A549 (cell line): ENCODE measurements around the gene SHISA8. TPM values are rescaled to one million over a fixed set of nuclear protein-coding genes. Genes with fewer than 3 reads are reported as not detected.

Experiments used
- ATAC-seq, 2 experiments: fragments of 200-7000 bp in 1 of 2; fragments of >200 bp in 1 of 2; cut with Nextera tagmentation in 1 of 2; cut with Tn5 transposase in 1 of 2; 3 replicates each; pipeline versions ENCODE4 v1.8.0 to v1.9.1; 2018 to 2020; ENCODE audit warnings: mild to moderate bottlenecking in 1 of 2, moderate library complexity in 1 of 2
- CTCF ChIA-PET: fragments of 300-600 bp; sonication (Branson Sonifier 250); formaldehyde crosslinking; extraction: SDS; loops from one replicate; lab custom pipeline; 2021; ENCODE audit warnings: antibody characterized with exemption, inconsistent platforms; lab: Yijun Ruan, JAX
- POLR2A ChIA-PET: fragments of 350-600 bp; formaldehyde crosslinking; extraction: SDS; loops from one replicate; lab custom pipeline; 2021; ENCODE audit warnings: antibody characterized with exemption, inconsistent platforms; lab: Yijun Ruan, JAX
- DNase-seq, 2 experiments: peaks; one replicate each; pipeline versions ENCODE4 v3.0.0 to v3.0.0-alpha.2; 2011 to 2016; ENCODE audit warnings: low read depth in 1 of 2, low spot score in 1 of 2
- FAIRE-seq: peaks from 2 replicates; lab custom pipeline; 2011; peaks lifted over from hg19 to GRCh38; lab: Jason Lieb, UNC
- H3K27ac ChIP-seq, 2 experiments: fragments of >200 bp; sonication (Bioruptor Twin); formaldehyde crosslinking; 3 replicates each; pipeline ENCODE4 v1.5.1; 2016 to 2017
- H3K4me1 ChIP-seq: fragments of >200 bp; sonication (Bioruptor Twin); formaldehyde crosslinking; 3 replicates; pipeline ENCODE4 v1.6.1; 2016
- H3K4me2 ChIP-seq: fragments of >200 bp; sonication (Bioruptor Twin); formaldehyde crosslinking; 3 replicates; pipeline ENCODE4 v1.6.1; 2016
- H3K4me3 ChIP-seq: fragments of >200 bp; sonication (Bioruptor Twin); formaldehyde crosslinking; 3 replicates; pipeline ENCODE4 v1.5.1; 2016
- H3K9me3 ChIP-seq: fragments of >200 bp; sonication (Bioruptor Twin); formaldehyde crosslinking; 3 replicates; pipeline ENCODE4 v1.6.1; 2016
- ATOH8 ChIP-seq: fragments of 250-450 bp; sonication (Bioruptor Pico); IDR thresholded peaks from 2 replicates; pipeline ENCODE4 v1.5.0; 2020; ENCODE audit warnings: low read depth, mild to moderate bottlenecking, moderate library complexity
- CBX8 ChIP-seq: fragments of 200-600 bp; sonication (generic); IDR thresholded peaks from 2 replicates; pipeline ENCODE4 v1.6.1; 2016
- CHD4 ChIP-seq: fragments of 200-600 bp; sonication (generic); IDR thresholded peaks from 2 replicates; pipeline ENCODE4 v1.6.1; 2016; ENCODE audit warnings: antibody characterized with exemption, mild to moderate bottlenecking, borderline replicate concordance
- CTCF ChIP-seq: fragments of >200 bp; sonication (Bioruptor Twin); formaldehyde crosslinking; IDR thresholded peaks from 3 replicates; pipeline ENCODE4 v1.5.1; 2016
- GATA3 ChIP-seq: IDR thresholded peaks from 2 replicates; pipeline ENCODE4 v1.6.1; 2012; ENCODE audit warnings: borderline replicate concordance
- HDAC2 ChIP-seq: fragments of 200-600 bp; sonication (generic); IDR thresholded peaks from 2 replicates; pipeline ENCODE4 v1.6.1; 2016
- HEYL ChIP-seq: fragments of 250-450 bp; sonication (Bioruptor Pico); IDR thresholded peaks from 2 replicates; pipeline ENCODE4 v1.8.0; 2021; ENCODE audit warnings: mild to moderate bottlenecking, moderate library complexity
- HMGXB4 ChIP-seq: fragments of 250-450 bp; sonication (Bioruptor Pico); IDR thresholded peaks from 2 replicates; pipeline ENCODE4 v1.5.0; 2021; ENCODE audit warnings: mild to moderate bottlenecking, moderate library complexity, borderline replicate concordance
- HOXB13 ChIP-seq: fragments of 250-450 bp; sonication (Bioruptor Pico); IDR thresholded peaks from 2 replicates; pipeline ENCODE4 v1.5.0; 2020; ENCODE audit warnings: low read depth, mild to moderate bottlenecking, moderate library complexity
- JUNB ChIP-seq: fragments of >200 bp; sonication (Bioruptor Twin); formaldehyde crosslinking; IDR thresholded peaks from 2 replicates; pipeline ENCODE4 v1.6.1; 2016
- MAFK ChIP-seq: fragments of 450-650 bp; IDR thresholded peaks from 2 replicates; pipeline ENCODE4 v1.6.1; 2014; ENCODE audit not compliant: partially characterized antibody
- PBX3 ChIP-seq: IDR thresholded peaks from 2 replicates; pipeline ENCODE4 v1.6.1; 2012
- POLR2AphosphoS2 ChIP-seq: conservative IDR thresholded peaks from 2 replicates; pipeline ENCODE4 v1.6.1; 2012; ENCODE audit warnings: low read length, improper control_type of control experiment, inconsistent platforms
- RARB ChIP-seq: fragments of 250-450 bp; sonication (Bioruptor Pico); IDR thresholded peaks from 2 replicates; pipeline ENCODE4 v1.8.0; 2021; ENCODE audit warnings: mild to moderate bottlenecking, moderate library complexity
- REST ChIP-seq: fragments of 200-600 bp; sonication (generic); IDR thresholded peaks from 2 replicates; pipeline ENCODE4 v1.6.1; 2016; ENCODE audit warnings: antibody characterized with exemption, mild to moderate bottlenecking, moderate library complexity
- SREBF2 ChIP-seq: fragments of 450-650 bp; IDR thresholded peaks from 2 replicates; pipeline ENCODE4 v1.6.1; 2014; ENCODE audit warnings: mild to moderate bottlenecking, moderate library complexity
- TFCP2L1 ChIP-seq: fragments of 250-450 bp; sonication (Bioruptor Pico); IDR thresholded peaks from 2 replicates; pipeline ENCODE4 v1.5.0; 2021; ENCODE audit warnings: mild to moderate bottlenecking
- TP53 ChIP-seq: fragments of 250-450 bp; sonication (Bioruptor Pico); IDR thresholded peaks from 2 replicates; pipeline ENCODE4 v1.5.0; 2021; ENCODE audit warnings: mild to moderate bottlenecking, moderate library complexity
- USF2 ChIP-seq: fragments of 450-650 bp; IDR thresholded peaks from 2 replicates; pipeline ENCODE4 v1.6.1; 2014; ENCODE audit warnings: antibody characterized with exemption
- ZFP36 ChIP-seq: fragments of 450-650 bp; IDR thresholded peaks from 2 replicates; pipeline ENCODE4 v1.6.1; 2014; ENCODE audit warnings: borderline replicate concordance; ENCODE audit not compliant: partially characterized antibody
- WGBS: methylation state at CpG from one replicate; pipeline ENCODE4 v1.1.6; 2017; ENCODE audit errors: missing lambda C conversion rate; 5-methylcytosine and 5-hydroxymethylcytosine counted together
- polyA minus RNA-seq: library from RNA; depleted of rRNA, polyadenylated mRNA; stranded (reverse); fragments of >200 nt; gene quantifications from 2 replicates; pipeline ENCODE4 v1.2.3, GENCODE V29; 2011; rRNA and poly(A)+ RNA removed
- polyA plus RNA-seq, 4 experiments: library from polyadenylated mRNA; depleted of rRNA in 3 of 4; stranded (reverse); fragments of >200 nt; fragmentation: RNase III in 1 of 4; extraction: RNeasy Plus Mini Kit Qiagen cat#74134 plus additional on column Dnase treatment in 1 of 4; gene quantifications; 2 replicates in 3 of 4; 3 replicates in 1 of 4; pipeline ENCODE4 v1.2.3, GENCODE V29; 2011 to 2017

The SHISA8 gene
- polyA plus RNA-seq (2011; rRNA removed) (not detected in 2 replicates), polyA plus RNA-seq (2017; fragmentation: RNase III; extraction: RNeasy Plus Mini Kit Qiagen cat#74134 plus additional on column Dnase treatment) (0.14 to 0.15 TPM (median 0.15 TPM) in 3 replicates), polyA minus RNA-seq (not detected in 2 replicates)
- polyA plus RNA-seq (2012; cell fraction: cytosol; rRNA removed): 0.25 and 0.76 TPM in 2 replicates
- 1.3 and 2.3 TPM in 2 replicates for polyA plus RNA-seq (2012; cell fraction: nucleus; rRNA removed)

- FAIRE-seq: no peak
Measured at GRCh38 chr22:41915035-41915785, at the start of gene SHISA8. Gene SHISA8 (minus strand): TSS chr22:41915074. CDS start chr22:41914667, 407 bp downstream.

GRCh38 chr22:41964112-41964491, 49.2 kb upstream of the SHISA8 start:
- TF ChIP-seq RARB (CRISPR knock-in tag): no peak
- no peak for TF ChIP-seq MAFK
- TF ChIP-seq HDAC2: no peak
- Histone ChIP-seq H3K27ac (no peak overlapping the region), H3K4me2 (no peak overlapping the region), H3K4me3 (no peak overlapping the region), H3K9me3 (no peaks in the 10 kb centered on the region), H3K4me1 (no peaks in the 10 kb centered on the region)
- ATAC-seq (no peak), FAIRE-seq (no peak), DNase-seq (no peak)
- CTCF ChIA-PET: interaction anchor here (1.8 kb wide), 1 partner anchor 267 kb away, joined by 5 read pairs; no protein-coding TSS in a partner anchor
- POLR2A ChIA-PET: no interaction called here
- 60% methylated on average over 5 of the region's 5 CpGs for WGBS

More at GRCh38 chr22:41915035-41915785, at the start of gene SHISA8:
- ATAC-seq (peak; percentile 46 to 56; a peak in 4 of 6 replicates), DNase-seq (no peak)
- Histone ChIP-seq H3K4me1 (peaks cover 4% of the 10 kb centered on the region; the same call in 2 of the 3 replicates), H3K4me3 (peak within 1 kb of the TSS; percentile 63), H3K9me3 (no peaks in the 10 kb centered on the region), H3K27ac (peak within 1 kb of the TSS; percentile 46 to 80; a peak in 4 of 6 replicates), H3K4me2 (peak within 1 kb of the TSS; percentile 90)
- TF ChIP-seq GATA3: no peak
- TF ChIP-seq TP53: no peak
- no peak for TF ChIP-seq HMGXB4
- TF ChIP-seq PBX3: no peak
- no peak for TF ChIP-seq HOXB13
- no peak for TF ChIP-seq TFCP2L1 (CRISPR knock-in tag)
- ChIA-PET POLR2A (no interaction called here), CTCF (interaction anchor here (0.6 to 2.7 kb wide), 2 partner anchors 11 to 785 kb away, joined by 3 to 15 read pairs; partner anchors contain the start of gene TNFRSF13C)
- WGBS: 70% methylated on average over 25 of the region's 63 CpGs

GRCh38 chr22:41963453-41964111, 48.7 kb upstream of the SHISA8 start:
- peak; percentile 42 to 54; a peak in 1 of 6 replicates for ATAC-seq
- Histone ChIP-seq H3K4me2 (no peak overlapping the region), H3K27ac (no peak overlapping the region), H3K9me3 (no peaks in the 10 kb centered on the region), H3K4me3 (no peak overlapping the region), H3K4me1 (no peaks in the 10 kb centered on the region)
- no peak for DNase-seq
- WGBS: 50% methylated on average over 7 of the region's 9 CpGs
- ChIA-PET POLR2A (no interaction called here), CTCF (interaction anchor here (1.8 kb wide), 1 partner anchor 267 kb away, joined by 5 read pairs; no protein-coding TSS in a partner anchor)
- no peak for FAIRE-seq
- TF ChIP-seq ZFP36 (no peak), HOXB13 (no peak), RARB (CRISPR knock-in tag) (no peak), POLR2AphosphoS2 (no peak), SREBF2 (no peak), CTCF (no peak), ATOH8 (CRISPR knock-in tag) (no peak), USF2 (no peak), JUNB (no peak), REST (no peak), CHD4 (no peak), CBX8 (no peak), HEYL (no peak)
